ENCODE measurements around the gene CEACAM8. TPM values are rescaled to one million over a fixed set of nuclear protein-coding genes. Genes with fewer than 3 reads are reported as not detected.

CEACAM8 gene
- total RNA-seq, 1 experiment from 2014 or later: not detected

- CTCF ChIA-PET: no interaction called here
Observed at GRCh38 chr19:42555801-42556200, 38.9 kb downstream of the CEACAM8 start.

GRCh38 chr19:42555317-42555716, 39.4 kb downstream of the CEACAM8 start:
- ATAC-seq (no peak), DNase-seq (no peak)
- ChIA-PET POLR2A (ENCODE audit: unreplicated experiment) (no interaction called here), CTCF (no interaction called here)
- Histone ChIP-seq H3K4me3 (ENCODE audit: low read length) (no peak overlapping the region), H4K20me1 (ENCODE audit: low read length) (no peaks in the 10 kb centered on the region), H2AFZ (ENCODE audit: low read length) (no peak overlapping the region), H3K4me1 (ENCODE audit: insufficient read depth, low read length) (no peaks in the 10 kb centered on the region), H3K4me2 (ENCODE audit: low read length) (no peak overlapping the region), H3K9me2 (replicated peaks; ENCODE audit: low read length) (no peaks in the 10 kb centered on the region), H3K36me3 (ENCODE audit: low read depth, low read length) (no peaks in the 10 kb centered on the region), H3K27me3 (ENCODE audit: low read length) (no peaks in the 10 kb centered on the region), H3K9me3 (ENCODE audit: low read length) (no peaks in the 10 kb centered on the region), H3F3A (ENCODE audit: low read length, unreplicated experiment) (no peaks in the 10 kb centered on the region), H3K9ac (ENCODE audit: low read length) (no peak overlapping the region), H3K79me2 (ENCODE audit: low read length) (no peaks in the 10 kb centered on the region), H3K27ac (ENCODE audit: low read length) (no peak overlapping the region)
- no TSS peak for BruUV-seq (replicated peaks)
- intact Hi-C loops (cut with micrococcal nuclease): no loop called here
- TF ChIP-seq EZH2 (IDR thresholded peaks at IDR 0.05; ENCODE audit: low read length, unreplicated experiment): no peak

More at GRCh38 chr19:42555801-42556200, 38.9 kb downstream of the CEACAM8 start:
- Histone ChIP-seq H3K4me2 (ENCODE audit: low read length) (no peak overlapping the region), H3K36me3 (ENCODE audit: low read depth, low read length) (no peaks in the 10 kb centered on the region), H3K4me3 (ENCODE audit: low read length) (no peak overlapping the region), H2AFZ (ENCODE audit: low read length) (no peak overlapping the region), H3K9ac (ENCODE audit: low read length) (no peak overlapping the region), H3K9me3 (ENCODE audit: low read length) (no peaks in the 10 kb centered on the region), H3K4me1 (ENCODE audit: insufficient read depth, low read length) (no peaks in the 10 kb centered on the region), H3F3A (ENCODE audit: low read length, unreplicated experiment) (no peaks in the 10 kb centered on the region), H3K9me2 (replicated peaks; ENCODE audit: low read length) (no peaks in the 10 kb centered on the region), H4K20me1 (ENCODE audit: low read length) (no peaks in the 10 kb centered on the region), H3K79me2 (ENCODE audit: low read length) (no peaks in the 10 kb centered on the region), H3K27me3 (ENCODE audit: low read length) (no peaks in the 10 kb centered on the region), H3K27ac (ENCODE audit: low read length) (no peak overlapping the region)
- intact Hi-C loops (cut with micrococcal nuclease): no loop called here
- POLR2A ChIA-PET (ENCODE audit: unreplicated experiment): no interaction called here
- no peak for TF ChIP-seq CTCF (conservative IDR thresholded peaks at IDR 0.05; ENCODE audit: low read depth, low read length)
- TF ChIP-seq EZH2phosphoT487 (IDR thresholded peaks at IDR 0.05; ENCODE audit: borderline replicate concordance, low read length): no peak
- TF ChIP-seq EZH2 (IDR thresholded peaks at IDR 0.05; ENCODE audit: low read length, unreplicated experiment): no peak
- ATAC-seq: no peak
- DNase-seq: no peak
- BruUV-seq (replicated peaks): no TSS peak

- Histone ChIP-seq H3K9me2 (replicated peaks; ENCODE audit: low read length) (no peaks in the 10 kb centered on the region), H2AFZ (ENCODE audit: low read length) (no peak overlapping the region), H3F3A (ENCODE audit: low read length, unreplicated experiment) (no peaks in the 10 kb centered on the region), H3K79me2 (ENCODE audit: low read length) (no peaks in the 10 kb centered on the region), H3K9ac (ENCODE audit: low read length) (no peak overlapping the region), H4K20me1 (ENCODE audit: low read length) (no peaks in the 10 kb centered on the region), H3K36me3 (ENCODE audit: low read depth, low read length) (no peaks in the 10 kb centered on the region), H3K27me3 (ENCODE audit: low read length) (no peaks in the 10 kb centered on the region), H3K4me2 (ENCODE audit: low read length) (no peak overlapping the region), H3K4me1 (ENCODE audit: insufficient read depth, low read length) (no peaks in the 10 kb centered on the region), H3K9me3 (ENCODE audit: low read length) (no peaks in the 10 kb centered on the region), H3K4me3 (ENCODE audit: low read length) (no peak overlapping the region), H3K27ac (ENCODE audit: low read length) (no peak overlapping the region)
- ChIA-PET CTCF (no interaction called here), POLR2A (ENCODE audit: unreplicated experiment) (no interaction called here)
- TF ChIP-seq EZH2 (IDR thresholded peaks at IDR 0.05; ENCODE audit: low read length, unreplicated experiment) (no peak), EZH2phosphoT487 (IDR thresholded peaks at IDR 0.05; ENCODE audit: borderline replicate concordance, low read length) (no peak), CTCF (conservative IDR thresholded peaks at IDR 0.05; ENCODE audit: low read depth, low read length) (no peak)
- DNase-seq: no peak
- intact Hi-C loops (cut with micrococcal nuclease): no loop called here
- no peak for ATAC-seq
- no TSS peak for BruUV-seq (replicated peaks)
Observed at GRCh38 chr19:42554046-42554575, 40.6 kb downstream of the CEACAM8 start.

Data from PC-3 (cell line).